Measurements from ENCODE around the gene KCNC4. TPM values are rescaled to one million over a fixed set of nuclear protein-coding genes. Genes with fewer than 3 reads are reported as not detected.

KCNC4 gene
- polyA plus RNA-seq, 3 donors, result 0.03 to 0.56 (median 0.12) TPM

- Histone ChIP-seq H3K79me2 (ENCODE audit: insufficient read depth, low read length) (no peaks in the 10 kb centered on the region), H3K9ac (ENCODE audit: insufficient read depth, low read length, poor library complexity, severe bottlenecking) (no peak overlapping the region), H3K27ac (ENCODE audit: low read depth in 1 of 2, low read length in 2 of 2) (no peak overlapping the region), H3K36me3 (replicated peaks in 1 of 2; ENCODE audit: control insufficient read depth in 1 of 2, insufficient read depth in 2 of 2, low read length in 2 of 2) (no peaks in the 10 kb centered on the region), H3K4me2 (replicated peaks; ENCODE audit: extremely low read depth, low read length, poor library complexity, severe bottlenecking) (no peak overlapping the region), H3K4me3 (replicated peaks in 1 of 3; ENCODE audit: low read depth in 2 of 3, low read length in 3 of 3) (no peak overlapping the region), H4K20me1 (ENCODE audit: insufficient read depth, low read length) (no peaks in the 10 kb centered on the region), H3K4me1 (ENCODE audit: control insufficient read depth in 1 of 2, insufficient read depth in 2 of 2, low read length in 2 of 2) (no peaks in the 10 kb centered on the region), H2AFZ (ENCODE audit: insufficient read depth, low read depth, low read length, poor library complexity, severe bottlenecking) (no peak overlapping the region), H3K27me3 (ENCODE audit: control insufficient read depth in 2 of 2, insufficient read depth in 2 of 2, low read length in 2 of 2) (no peaks in the 10 kb centered on the region), H3K9me3 (replicated peaks in 1 of 2; ENCODE audit: control insufficient read depth in 1 of 2, insufficient read depth in 1 of 2, low read length in 2 of 2) (no peaks in the 10 kb centered on the region)
- H3K4me1 Mint-ChIP-seq, result no peaks in the 10 kb centered on the region
- H3K27ac Mint-ChIP-seq, result no peak overlapping the region
- H3K36me3 Mint-ChIP-seq, result no peaks in the 10 kb centered on the region
- H3K4me3 Mint-ChIP-seq, result no peak overlapping the region
- peaks cover 0 to 6% (median 1%) of the 10 kb centered on the region in 3 donors for H3K27me3 Mint-ChIP-seq (ENCODE audit: low read depth in 3 of 3)
- WGBS (ENCODE audit: insufficient coverage), result 87% methylated on average over 3 of the region's 4 CpGs
- no peaks in the 10 kb centered on the region for H3K9me3 Mint-ChIP-seq
- TF ChIP-seq CTCF (IDR thresholded peaks at IDR 0.05), result no peak
- no peak for DNase-seq
- intact Hi-C loops (cut with micrococcal nuclease), result no loop called here
Measured at GRCh38 chr1:110249256-110249655, 39.1 kb downstream of the KCNC4 start.

DNA sequence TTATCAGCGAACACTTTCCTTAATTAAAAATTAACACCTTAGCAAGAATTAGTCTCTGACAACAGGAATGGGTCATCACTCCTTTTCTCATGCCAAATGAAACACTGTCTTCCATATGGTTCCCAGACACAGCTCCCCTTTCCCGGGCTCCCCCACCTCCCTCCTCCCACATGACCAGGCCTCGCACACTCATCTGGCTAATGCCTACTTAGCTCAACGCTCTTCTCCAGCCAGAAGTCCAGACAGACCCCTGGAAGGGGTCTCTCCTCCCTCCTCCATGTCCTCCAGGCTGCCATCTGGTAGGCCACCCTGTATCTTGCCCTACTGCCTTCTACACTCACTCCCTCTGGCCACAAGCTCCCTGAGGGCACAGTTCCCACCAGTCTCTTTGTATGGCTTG lies 39.9 kb downstream of the KCNC4 start:
- H3K27me3 ChIP-seq (ENCODE audit: control insufficient read depth in 2 of 2, insufficient read depth in 2 of 2, low read length in 2 of 2), result no peaks in the 10 kb centered on the region
- no peaks in the 10 kb centered on the region for H3K9me3 ChIP-seq (replicated peaks in 1 of 2; ENCODE audit: control insufficient read depth in 1 of 2, insufficient read depth in 1 of 2, low read length in 2 of 2)
- H3K4me3 Mint-ChIP-seq, result no peak overlapping the region
- H2AFZ ChIP-seq (ENCODE audit: insufficient read depth, low read depth, low read length, poor library complexity, severe bottlenecking), result no peak overlapping the region
- WGBS (ENCODE audit: insufficient coverage), result 98% methylated on average over 4 of the region's 4 CpGs
- H3K27ac Mint-ChIP-seq, result no peak overlapping the region
- no peak overlapping the region for H3K4me3 ChIP-seq (replicated peaks in 1 of 3; ENCODE audit: low read depth in 2 of 3, low read length in 3 of 3)
- TF ChIP-seq CTCF (IDR thresholded peaks at IDR 0.05), result no peak
- intact Hi-C loops (cut with micrococcal nuclease), result no loop called here
- no peak for DNase-seq
- no peaks in the 10 kb centered on the region for H3K4me1 Mint-ChIP-seq
- peaks cover 0 to 5% (median 2%) of the 10 kb centered on the region in 3 donors for H3K27me3 Mint-ChIP-seq (ENCODE audit: low read depth in 3 of 3)
- H3K36me3 Mint-ChIP-seq, result no peaks in the 10 kb centered on the region
- no peak overlapping the region for H3K27ac ChIP-seq (ENCODE audit: low read depth in 1 of 2, low read length in 2 of 2)
- H3K9ac ChIP-seq (ENCODE audit: insufficient read depth, low read length, poor library complexity, severe bottlenecking), result no peak overlapping the region
- no peaks in the 10 kb centered on the region for H3K79me2 ChIP-seq (ENCODE audit: insufficient read depth, low read length)
- no peaks in the 10 kb centered on the region for H3K36me3 ChIP-seq (replicated peaks in 1 of 2; ENCODE audit: control insufficient read depth in 1 of 2, insufficient read depth in 2 of 2, low read length in 2 of 2)
- no peaks in the 10 kb centered on the region for H4K20me1 ChIP-seq (ENCODE audit: insufficient read depth, low read length)
- H3K4me2 ChIP-seq (replicated peaks; ENCODE audit: extremely low read depth, low read length, poor library complexity, severe bottlenecking), result no peak overlapping the region
- no peaks in the 10 kb centered on the region for H3K9me3 Mint-ChIP-seq
- no peaks in the 10 kb centered on the region for H3K4me1 ChIP-seq (ENCODE audit: control insufficient read depth in 1 of 2, insufficient read depth in 2 of 2, low read length in 2 of 2)
